ENCODE data around the gene PKHD1. TPM values are rescaled to one million over a fixed set of nuclear protein-coding genes. Genes with fewer than 3 reads are reported as not detected.
A peak's percentile ranks its signal among the peaks of the same experiment; 100 is the strongest.

PKHD1 gene
- total RNA-seq, 2 donors from 2014 or later = 0.20 TPM

GRCh38 chr6:51644426-51644825 lies 443.0 kb downstream of the PKHD1 start:
- Histone ChIP-seq H3K27ac (ENCODE audit: low read depth, low read length) (no peak overlapping the region), H3K27me3 (ENCODE audit: control insufficient read depth, insufficient read depth, low read length, poor library complexity, severe bottlenecking) (no peaks in the 10 kb centered on the region), H3K36me3 (ENCODE audit: control insufficient read depth, insufficient read depth, low read length) (no peaks in the 10 kb centered on the region), H3K9me3 (ENCODE audit: control insufficient read depth, low read length) (no peaks in the 10 kb centered on the region), H3K4me3 (ENCODE audit: low read length) (no peak overlapping the region), H3K4me1 (ENCODE audit: control insufficient read depth, insufficient read depth, low read length) (no peaks in the 10 kb centered on the region), H3K9ac (ENCODE audit: extremely low read depth, low read length, poor library complexity, severe bottlenecking) (no peak overlapping the region)
- no peak for DNase-seq
- Mint-ChIP-seq H3K36me3 (ENCODE audit: low read depth) (no peaks in the 10 kb centered on the region), H3K27ac (no peak overlapping the region), H3K27me3 (ENCODE audit: insufficient read depth) (no peaks in the 10 kb centered on the region), H3K9me3 (no peaks in the 10 kb centered on the region), H3K4me3 (no peak overlapping the region), H3K4me1 (peaks cover 3% of the 10 kb centered on the region)
- WGBS, 2 experiments (ENCODE audit: insufficient coverage in 1 of 2, insufficient read length in 1 of 2) = 74 to 97% methylated on average over 2 of the region's 2 CpGs
- TF ChIP-seq, protein P1, sequence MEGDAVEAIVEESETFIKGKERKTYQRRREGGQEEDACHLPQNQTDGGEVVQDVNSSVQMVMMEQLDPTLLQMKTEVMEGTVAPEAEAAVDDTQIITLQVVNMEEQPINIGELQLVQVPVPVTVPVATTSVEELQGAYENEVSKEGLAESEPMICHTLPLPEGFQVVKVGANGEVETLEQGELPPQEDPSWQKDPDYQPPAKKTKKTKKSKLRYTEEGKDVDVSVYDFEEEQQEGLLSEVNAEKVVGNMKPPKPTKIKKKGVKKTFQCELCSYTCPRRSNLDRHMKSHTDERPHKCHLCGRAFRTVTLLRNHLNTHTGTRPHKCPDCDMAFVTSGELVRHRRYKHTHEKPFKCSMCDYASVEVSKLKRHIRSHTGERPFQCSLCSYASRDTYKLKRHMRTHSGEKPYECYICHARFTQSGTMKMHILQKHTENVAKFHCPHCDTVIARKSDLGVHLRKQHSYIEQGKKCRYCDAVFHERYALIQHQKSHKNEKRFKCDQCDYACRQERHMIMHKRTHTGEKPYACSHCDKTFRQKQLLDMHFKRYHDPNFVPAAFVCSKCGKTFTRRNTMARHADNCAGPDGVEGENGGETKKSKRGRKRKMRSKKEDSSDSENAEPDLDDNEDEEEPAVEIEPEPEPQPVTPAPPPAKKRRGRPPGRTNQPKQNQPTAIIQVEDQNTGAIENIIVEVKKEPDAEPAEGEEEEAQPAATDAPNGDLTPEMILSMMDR (conservative IDR thresholded peaks at IDR 0.05) = no peak

DNA sequence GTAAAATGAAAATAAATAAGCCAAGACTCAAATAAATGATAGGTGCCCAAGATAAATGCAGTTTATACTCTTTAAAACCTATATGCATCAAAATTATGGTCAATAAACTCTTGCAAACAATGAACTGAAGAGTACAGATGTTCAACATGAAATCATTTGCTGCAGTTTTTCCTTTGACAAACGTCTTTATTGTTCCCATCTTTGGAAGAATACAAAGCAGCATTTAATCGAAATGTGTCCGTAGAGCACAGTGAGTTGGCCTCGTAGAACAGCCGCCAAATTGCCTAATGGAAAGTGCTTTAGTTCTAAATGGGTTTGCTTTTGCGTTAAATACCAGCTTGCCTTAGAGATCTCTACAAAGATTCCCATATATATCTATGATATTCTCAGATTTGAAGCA lies 447.4 kb downstream of the PKHD1 start:
- no peaks in the 10 kb centered on the region for H3K9me3 ChIP-seq (ENCODE audit: control insufficient read depth, low read length)
- no peak overlapping the region for H3K9ac ChIP-seq (ENCODE audit: extremely low read depth, low read length, poor library complexity, severe bottlenecking)
- no peaks in the 10 kb centered on the region for H3K4me1 ChIP-seq (ENCODE audit: control insufficient read depth, insufficient read depth, low read length)
- peaks cover 11% of the 10 kb centered on the region for H3K4me1 Mint-ChIP-seq
- no peaks in the 10 kb centered on the region for H3K9me3 Mint-ChIP-seq
- TF ChIP-seq, protein P1 (conservative IDR thresholded peaks at IDR 0.05) = no peak
- DNase-seq = no peak
- no peaks in the 10 kb centered on the region for H3K27me3 Mint-ChIP-seq (ENCODE audit: insufficient read depth)
- no peak overlapping the region for H3K27ac ChIP-seq (ENCODE audit: low read depth, low read length)
- no peaks in the 10 kb centered on the region for H3K36me3 ChIP-seq (ENCODE audit: control insufficient read depth, insufficient read depth, low read length)
- no peaks in the 10 kb centered on the region for H3K36me3 Mint-ChIP-seq (ENCODE audit: low read depth)
- H3K27ac Mint-ChIP-seq = no peak overlapping the region
- 83 to 90% methylated on average over 3 to 6 of the region's 6 CpGs for WGBS, 2 experiments (ENCODE audit: insufficient coverage in 1 of 2, insufficient read length in 1 of 2)
- H3K27me3 ChIP-seq (ENCODE audit: control insufficient read depth, insufficient read depth, low read length, poor library complexity, severe bottlenecking) = no peaks in the 10 kb centered on the region
- no peak overlapping the region for H3K4me3 ChIP-seq (ENCODE audit: low read length)
- H3K4me3 Mint-ChIP-seq = no peak overlapping the region

- Histone ChIP-seq H3K27ac (ENCODE audit: low read depth, low read length) (no peak overlapping the region), H3K9me3 (ENCODE audit: control insufficient read depth, low read length) (no peaks in the 10 kb centered on the region), H3K27me3 (ENCODE audit: control insufficient read depth, insufficient read depth, low read length, poor library complexity, severe bottlenecking) (no peaks in the 10 kb centered on the region), H3K36me3 (ENCODE audit: control insufficient read depth, insufficient read depth, low read length) (no peaks in the 10 kb centered on the region), H3K4me3 (ENCODE audit: low read length) (no peak overlapping the region), H3K9ac (ENCODE audit: extremely low read depth, low read length, poor library complexity, severe bottlenecking) (no peak overlapping the region), H3K4me1 (ENCODE audit: control insufficient read depth, insufficient read depth, low read length) (peaks cover 12% of the 10 kb centered on the region)
- H3K36me3 Mint-ChIP-seq (ENCODE audit: low read depth) = peaks cover 3% of the 10 kb centered on the region
- H3K27ac Mint-ChIP-seq = peak overlapping the region; percentile 9
- no peak overlapping the region for H3K4me3 Mint-ChIP-seq
- H3K4me1 Mint-ChIP-seq = peaks cover 33% of the 10 kb centered on the region
- no peaks in the 10 kb centered on the region for H3K27me3 Mint-ChIP-seq (ENCODE audit: insufficient read depth)
- no peak for DNase-seq
- TF ChIP-seq, protein P1 (conservative IDR thresholded peaks at IDR 0.05) = no peak
- peaks cover 10% of the 10 kb centered on the region for H3K9me3 Mint-ChIP-seq
- 100% methylated on average over 1 of the region's 1 CpG; no CpG with 5 or more reads in 1 of the 2 experiments for WGBS, 2 experiments (ENCODE audit: insufficient coverage in 1 of 2, insufficient read length in 1 of 2)
Observed at GRCh38 chr6:51633424-51633823, 454.0 kb downstream of the PKHD1 start.
